A673 (cell line): ENCODE results near the gene MAEA.

Source experiments
- EZH2 ChIP-seq: fragments of 200-600 bp; sonication (generic); IDR thresholded peaks from 2 replicates; pipeline ENCODE4 v1.6.1; 2017; ENCODE audit warnings: borderline replicate concordance, low read depth, mild to moderate bottlenecking, mixed read lengths, antibody characterized with exemption, low read length; ENCODE audit not compliant: poor library complexity, severe bottlenecking
- TF ChIP-seq, protein P1 (sequence below): fragments of 300-800, 200-600 bp; sonication (generic); conservative IDR thresholded peaks from 2 replicates; pipeline ENCODE4 v1.5.1; 2017; ENCODE audit warnings: low read depth, mild to moderate bottlenecking, antibody characterized with exemption, low read length, moderate library complexity, mixed read lengths

DNA sequence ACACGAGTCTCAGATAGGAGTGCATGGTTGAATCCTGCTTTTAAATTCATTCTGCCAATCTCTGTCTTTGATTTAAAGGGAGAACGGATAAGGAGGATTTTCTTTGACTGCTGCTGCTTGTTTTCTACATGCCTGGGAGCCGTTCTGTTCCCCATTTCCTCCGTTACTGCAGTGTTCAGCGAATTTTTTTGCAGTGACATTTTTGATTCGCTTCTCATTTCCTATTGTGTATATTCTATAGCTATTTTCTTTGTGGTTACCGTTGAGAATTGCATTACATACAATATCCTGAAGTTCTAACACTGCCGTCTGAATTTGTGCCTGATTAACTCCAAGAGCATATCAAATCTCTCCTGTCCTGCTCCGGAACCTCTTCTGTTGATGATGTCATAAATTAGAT, 14.8 kb upstream of the MAEA start:
- TF ChIP-seq, protein P1, sequence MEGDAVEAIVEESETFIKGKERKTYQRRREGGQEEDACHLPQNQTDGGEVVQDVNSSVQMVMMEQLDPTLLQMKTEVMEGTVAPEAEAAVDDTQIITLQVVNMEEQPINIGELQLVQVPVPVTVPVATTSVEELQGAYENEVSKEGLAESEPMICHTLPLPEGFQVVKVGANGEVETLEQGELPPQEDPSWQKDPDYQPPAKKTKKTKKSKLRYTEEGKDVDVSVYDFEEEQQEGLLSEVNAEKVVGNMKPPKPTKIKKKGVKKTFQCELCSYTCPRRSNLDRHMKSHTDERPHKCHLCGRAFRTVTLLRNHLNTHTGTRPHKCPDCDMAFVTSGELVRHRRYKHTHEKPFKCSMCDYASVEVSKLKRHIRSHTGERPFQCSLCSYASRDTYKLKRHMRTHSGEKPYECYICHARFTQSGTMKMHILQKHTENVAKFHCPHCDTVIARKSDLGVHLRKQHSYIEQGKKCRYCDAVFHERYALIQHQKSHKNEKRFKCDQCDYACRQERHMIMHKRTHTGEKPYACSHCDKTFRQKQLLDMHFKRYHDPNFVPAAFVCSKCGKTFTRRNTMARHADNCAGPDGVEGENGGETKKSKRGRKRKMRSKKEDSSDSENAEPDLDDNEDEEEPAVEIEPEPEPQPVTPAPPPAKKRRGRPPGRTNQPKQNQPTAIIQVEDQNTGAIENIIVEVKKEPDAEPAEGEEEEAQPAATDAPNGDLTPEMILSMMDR: no peak
- no peak for TF ChIP-seq EZH2
